Activated B cell treated with CpG ODN at 0.5 μM for 24 hours (primary cell): ENCODE data around the gene PRKN. TPM values are rescaled to one million over a fixed set of nuclear protein-coding genes. Genes with fewer than 3 reads are reported as not detected.

ENCODE experiments used
- ATAC-seq: fragments of 200-7000 bp; cut with Tn5 transposase; one replicate; pipeline ENCODE4 v1.10.0; 2021; ENCODE audit warnings: low read depth, mild to moderate bottlenecking, moderate library complexity
- CTCF ChIA-PET: fragments of 350-600 bp; sonication (Branson Sonifier 250); formaldehyde crosslinking; loops from one replicate; lab custom pipeline; 2021; ENCODE audit warnings: antibody characterized with exemption; lab: Charles Lee
- POLR2A ChIA-PET: fragments of 350-600 bp; sonication (Branson Sonifier 250); formaldehyde crosslinking; loops from one replicate; lab custom pipeline; 2021; ENCODE audit warnings: antibody characterized with exemption; lab: Charles Lee
- DNase-seq: peaks from one replicate; pipeline ENCODE4 v3.0.0; 2022
- H3K27ac Mint-ChIP-seq: one replicate; pipeline ENCODE4 v1.8.0; 2020; ENCODE audit warnings: mixed read lengths
- H3K27me3 Mint-ChIP-seq: one replicate; pipeline ENCODE4 v1.8.0; 2021; ENCODE audit warnings: mixed read lengths
- H3K36me3 Mint-ChIP-seq: one replicate; pipeline ENCODE4 v1.8.0; 2021; ENCODE audit warnings: low read depth, mixed read lengths
- H3K4me1 Mint-ChIP-seq: one replicate; pipeline ENCODE4 v1.8.0; 2021; ENCODE audit warnings: mixed read lengths
- H3K4me3 Mint-ChIP-seq: one replicate; pipeline ENCODE4 v1.8.0; 2020; ENCODE audit warnings: mild to moderate bottlenecking, mixed read lengths
- H3K9me3 Mint-ChIP-seq: one replicate; pipeline ENCODE4 v1.8.0; 2020; ENCODE audit warnings: mixed read lengths
- CTCF ChIP-seq: fragments of 200-600 bp; IDR thresholded peaks from one replicate; pipeline ENCODE4 v1.8.0; 2022; ENCODE audit warnings: antibody characterized with exemption, mild to moderate bottlenecking
- intact Hi-C: fragments of 100-400 bp; cut with micrococcal nuclease; formaldehyde crosslinking; loops from one replicate; pipeline ENCODE4 v1.15.1; 2024
- total RNA-seq: library from RNA; stranded (reverse); gene quantifications from 2 replicates; pipeline ENCODE4 v1.2.3, GENCODE V29; 2022

PRKN gene
- total RNA-seq, 1 donor from 2014 or later = 2.3 TPM

- no peaks in the 10 kb centered on the region for H3K27me3 Mint-ChIP-seq
- POLR2A ChIA-PET = no interaction called here
- no peak overlapping the region for H3K4me3 Mint-ChIP-seq
Measured at GRCh38 chr6:162239330-162239729, 488.2 kb downstream of the PRKN start.

GRCh38 chr6:162238675-162239074 is 488.9 kb downstream of the PRKN start:
- POLR2A ChIA-PET = no interaction called here
- intact Hi-C loops = no loop called here
- DNase-seq = no peak
- TF ChIP-seq CTCF = no peak
- no peaks in the 10 kb centered on the region for H3K36me3 Mint-ChIP-seq
- H3K27ac Mint-ChIP-seq = no peak overlapping the region
- no peak overlapping the region for H3K4me3 Mint-ChIP-seq
- CTCF ChIA-PET = no interaction called here
- no peaks in the 10 kb centered on the region for H3K4me1 Mint-ChIP-seq
- no peak for ATAC-seq
- H3K27me3 Mint-ChIP-seq = no peaks in the 10 kb centered on the region
- no peaks in the 10 kb centered on the region for H3K9me3 Mint-ChIP-seq

More at GRCh38 chr6:162239330-162239729, 488.2 kb downstream of the PRKN start:
- intact Hi-C loops = no loop called here
- CTCF ChIA-PET = no interaction called here
- H3K27ac Mint-ChIP-seq = no peak overlapping the region
- H3K36me3 Mint-ChIP-seq = no peaks in the 10 kb centered on the region
- H3K4me1 Mint-ChIP-seq = no peaks in the 10 kb centered on the region
- no peaks in the 10 kb centered on the region for H3K9me3 Mint-ChIP-seq
- no peak for TF ChIP-seq CTCF
- no peak for ATAC-seq
- no peak for DNase-seq

GRCh38 chr6:162237331-162237730 is 490.2 kb downstream of the PRKN start:
- ATAC-seq = no peak
- H3K4me3 Mint-ChIP-seq = no peak overlapping the region
- intact Hi-C loops = no loop called here
- no peaks in the 10 kb centered on the region for H3K36me3 Mint-ChIP-seq
- no peak for DNase-seq
- ChIA-PET POLR2A (no interaction called here), CTCF (no interaction called here)
- H3K4me1 Mint-ChIP-seq = no peaks in the 10 kb centered on the region
- no peak for TF ChIP-seq CTCF
- no peak overlapping the region for H3K27ac Mint-ChIP-seq
- no peaks in the 10 kb centered on the region for H3K9me3 Mint-ChIP-seq
- no peaks in the 10 kb centered on the region for H3K27me3 Mint-ChIP-seq

- Mint-ChIP-seq H3K9me3 (no peaks in the 10 kb centered on the region), H3K4me1 (no peaks in the 10 kb centered on the region), H3K4me3 (no peak overlapping the region), H3K27ac (no peak overlapping the region), H3K27me3 (no peaks in the 10 kb centered on the region), H3K36me3 (no peaks in the 10 kb centered on the region)
- no peak for TF ChIP-seq CTCF
- ATAC-seq = no peak
- POLR2A ChIA-PET = no interaction called here
- intact Hi-C loops = no loop called here
- DNase-seq = no peak
- CTCF ChIA-PET = no interaction called here
Measured at GRCh38 chr6:162234631-162235030, 492.9 kb downstream of the PRKN start.

- ATAC-seq (no peak), DNase-seq (no peak)
- Mint-ChIP-seq H3K4me3 (no peak overlapping the region), H3K36me3 (no peaks in the 10 kb centered on the region), H3K27ac (no peak overlapping the region), H3K4me1 (no peaks in the 10 kb centered on the region), H3K9me3 (no peaks in the 10 kb centered on the region), H3K27me3 (no peaks in the 10 kb centered on the region)
- no peak for TF ChIP-seq CTCF
- ChIA-PET CTCF (no interaction called here), POLR2A (no interaction called here)
- intact Hi-C loops = no loop called here
Measured at GRCh38 chr6:162230147-162230752, 497.3 kb downstream of the PRKN start.
